DMS114 treated with DMSO at 0.1 percent for 48 hours (cell line): Measurements from ENCODE around the gene PTGR1.
"Not testable (repeated sequence)": the region's sequence is repeated elsewhere in the genome, so short reads cannot be mapped to it uniquely, and the experiment has no call there.

Source experiments
- DNase-seq: peaks from one replicate; lab custom pipeline; 2025; ENCODE audit not compliant: unreplicated experiment; lab: John Stamatoyannopoulos, UW

PTGR1 gene

GRCh38 chr9:111599092-111599954 lies at the start of gene PTGR1:
TSS of gene PTGR1 (minus strand) at chr9:111599647. CDS start at chr9:111597422, 2,225 bp downstream.
- peak; percentile 42 for DNase-seq

DNA sequence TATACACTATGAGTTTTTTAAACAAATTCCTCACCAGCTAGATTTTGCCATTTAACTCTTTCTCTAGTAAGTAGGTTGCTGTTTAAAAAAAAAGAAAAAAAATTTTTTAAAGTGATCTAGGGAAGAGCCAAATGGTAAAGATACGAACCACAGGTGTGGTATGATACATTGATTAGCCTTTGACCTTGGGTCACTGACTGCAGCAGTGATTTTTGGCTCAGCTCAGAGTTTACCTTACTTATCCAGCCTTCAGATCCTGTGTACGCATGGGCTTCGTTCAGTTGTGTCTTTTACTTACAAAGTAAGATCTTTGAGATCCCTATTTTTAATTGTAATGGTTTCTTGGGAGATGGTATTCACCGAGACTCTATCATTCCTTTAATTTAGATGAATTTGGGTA lies 49.6 kb upstream of the PTGR1 start:
- no peak for DNase-seq

DNA sequence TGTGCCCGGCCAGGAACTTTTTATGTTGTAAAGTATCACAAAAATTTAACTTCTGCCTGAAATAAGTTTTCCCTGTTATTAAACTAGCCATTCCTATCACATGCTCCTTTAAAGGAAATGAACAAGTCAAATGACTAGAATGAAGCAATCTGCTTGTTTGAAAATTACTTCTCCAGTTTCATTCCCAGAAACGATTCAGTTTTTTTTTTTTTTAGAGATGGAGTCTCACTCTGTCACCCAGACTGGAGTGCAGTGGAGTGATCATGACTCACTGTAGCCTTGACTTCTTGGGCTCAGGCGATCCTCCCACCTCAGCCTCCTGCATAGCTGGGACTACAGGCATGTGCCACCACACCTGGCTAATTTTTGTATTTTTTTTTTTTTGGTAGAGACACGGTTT lies 48.6 kb upstream of the PTGR1 start:
- no peak for DNase-seq

DNA sequence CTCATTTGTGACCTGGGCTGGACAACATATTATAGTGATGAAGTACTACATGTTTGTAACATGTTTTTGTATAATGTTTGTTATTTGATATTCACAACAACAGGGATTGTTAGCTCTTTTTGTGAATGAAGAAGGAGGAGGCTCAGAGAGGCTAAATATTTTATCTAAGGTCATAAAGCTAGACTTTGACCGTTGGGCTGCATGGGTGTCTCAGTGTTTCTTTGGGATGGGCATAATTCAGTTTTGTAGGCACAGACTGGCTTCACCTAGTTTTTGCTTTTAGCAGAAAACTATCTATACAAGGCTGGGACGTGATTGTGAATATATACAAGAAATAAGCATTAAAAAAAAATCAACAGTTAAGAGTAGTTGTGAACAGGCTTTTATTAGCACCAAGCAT lies 47.0 kb upstream of the PTGR1 start:
- no peak for DNase-seq

- no peak for DNase-seq
These were observed 46.4 kb upstream of the PTGR1 start for GRCh38 chr9:111645806-111646205.

DNA sequence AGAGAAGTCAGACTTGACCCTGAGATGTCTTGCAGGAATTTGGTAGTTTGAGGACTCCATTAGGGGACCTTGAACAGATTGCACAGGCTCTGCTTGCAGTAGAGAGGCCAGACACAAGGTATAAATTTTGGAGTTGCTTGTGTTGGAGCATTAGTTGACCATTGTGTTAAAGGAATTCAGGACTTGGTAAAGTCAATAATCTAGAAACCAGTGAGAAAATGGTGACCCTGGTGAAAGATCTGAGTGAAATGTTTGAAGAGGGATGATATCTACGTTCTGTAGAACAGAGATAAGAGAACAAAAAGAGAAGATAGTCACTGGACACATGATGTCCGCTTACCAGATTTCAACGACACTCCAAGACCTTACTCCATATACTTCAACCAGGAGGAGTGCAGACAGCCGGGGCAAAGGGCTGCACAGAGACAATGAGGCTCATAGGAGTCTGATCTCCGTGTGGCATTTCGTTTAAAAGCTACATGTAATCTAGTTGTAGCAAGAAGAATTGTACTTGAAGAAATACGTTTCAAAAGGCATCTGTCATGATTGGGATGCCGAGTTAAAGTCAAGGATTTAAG lies 44.8 kb upstream of the PTGR1 start:
- DNase-seq: no peak

GRCh38 chr9:111637421-111637950 lies 38.0 kb upstream of the PTGR1 start:
- no peak for DNase-seq

DNA sequence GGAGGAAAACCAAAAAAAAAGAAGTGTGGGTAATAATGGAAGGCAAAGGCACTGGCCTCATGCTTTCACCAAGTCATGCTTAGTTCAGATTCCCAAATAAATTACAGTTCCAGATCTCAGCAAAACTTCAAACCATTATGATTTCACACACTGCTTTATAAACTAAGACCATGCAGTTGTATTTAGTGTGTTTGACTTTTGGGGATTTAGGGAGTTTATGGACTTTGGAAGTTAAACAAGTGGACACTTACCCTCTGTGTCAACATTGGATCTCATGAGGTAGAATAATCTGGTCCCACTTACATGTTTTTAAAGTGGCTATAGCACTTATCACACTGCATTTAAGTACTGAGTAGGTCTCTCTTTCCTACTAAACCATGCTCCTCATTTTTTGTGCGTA lies 35.4 kb upstream of the PTGR1 start:
- no peak for DNase-seq

DNA sequence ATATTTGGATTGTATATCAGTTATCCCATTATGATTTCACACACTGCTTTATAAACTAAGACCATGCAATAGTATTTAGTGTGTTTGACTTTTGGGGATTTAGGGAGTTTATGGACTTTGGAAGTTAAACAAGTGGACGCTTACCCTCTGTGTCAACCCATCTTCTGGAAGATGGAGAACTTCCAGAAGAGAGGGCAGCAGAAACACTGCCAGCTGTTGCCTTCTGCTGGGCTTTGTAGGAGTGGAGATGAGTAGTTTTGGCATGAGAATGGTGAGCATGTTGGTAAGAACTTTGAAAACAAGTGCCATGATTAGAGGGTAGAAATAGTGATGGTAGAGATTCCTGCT lies 33.9 kb upstream of the PTGR1 start:
- DNase-seq: no peak

- no peak for DNase-seq
These were observed 33.4 kb upstream of the PTGR1 start for GRCh38 chr9:111632695-111633388.

- DNase-seq: no peak
These were observed 32.6 kb upstream of the PTGR1 start for GRCh38 chr9:111632060-111632459.

GRCh38 chr9:111631214-111631971 lies 31.9 kb upstream of the PTGR1 start, which contains the start of gene DNAJC25:
TSS of gene DNAJC25 (plus strand) at chr9:111631334. CDS start at chr9:111631408, 74 bp downstream.
- DNase-seq: peak; percentile 90

GRCh38 chr9:111630964-111631213 lies 31.4 kb upstream of the PTGR1 start:
- DNase-seq: no peak

DNA sequence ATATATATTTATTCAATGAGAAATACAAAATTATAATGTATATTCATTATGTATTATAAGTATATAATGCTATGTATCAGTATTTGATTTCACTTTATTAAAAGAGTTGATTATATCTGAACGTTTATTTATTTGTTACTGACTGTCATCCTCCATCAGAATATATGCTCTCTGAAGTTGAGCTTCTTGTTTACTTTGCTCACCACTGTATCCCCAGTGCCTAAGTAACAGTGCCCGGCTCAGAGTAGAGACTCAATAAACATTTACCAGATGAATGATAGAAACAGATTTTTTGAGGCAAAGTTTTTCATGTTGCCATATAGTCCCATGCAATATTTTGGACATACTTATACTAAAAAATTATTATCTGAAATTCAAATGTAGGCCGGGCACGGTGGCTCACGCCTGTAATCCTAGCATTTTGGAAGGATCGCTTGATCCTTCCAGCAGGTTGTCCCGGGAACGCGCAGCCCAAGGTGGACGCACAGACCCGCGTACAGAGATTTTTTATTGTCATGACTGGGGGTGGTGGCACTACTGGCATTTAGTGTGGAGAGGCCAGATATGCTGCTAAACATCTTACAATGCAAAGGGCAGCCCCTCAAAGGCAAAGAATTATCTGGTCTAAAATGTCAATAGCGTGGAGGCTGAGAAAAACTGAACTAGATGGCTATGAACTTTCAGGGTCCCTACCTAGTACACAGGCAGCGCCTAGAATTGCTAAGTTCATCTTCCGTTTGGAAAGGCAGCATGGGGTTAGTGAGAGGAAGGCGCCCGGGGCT lies 30.9 kb upstream of the PTGR1 start:
- no peak for DNase-seq

- DNase-seq: no peak
These were observed 29.0 kb upstream of the PTGR1 start for GRCh38 chr9:111628411-111628810.

DNA sequence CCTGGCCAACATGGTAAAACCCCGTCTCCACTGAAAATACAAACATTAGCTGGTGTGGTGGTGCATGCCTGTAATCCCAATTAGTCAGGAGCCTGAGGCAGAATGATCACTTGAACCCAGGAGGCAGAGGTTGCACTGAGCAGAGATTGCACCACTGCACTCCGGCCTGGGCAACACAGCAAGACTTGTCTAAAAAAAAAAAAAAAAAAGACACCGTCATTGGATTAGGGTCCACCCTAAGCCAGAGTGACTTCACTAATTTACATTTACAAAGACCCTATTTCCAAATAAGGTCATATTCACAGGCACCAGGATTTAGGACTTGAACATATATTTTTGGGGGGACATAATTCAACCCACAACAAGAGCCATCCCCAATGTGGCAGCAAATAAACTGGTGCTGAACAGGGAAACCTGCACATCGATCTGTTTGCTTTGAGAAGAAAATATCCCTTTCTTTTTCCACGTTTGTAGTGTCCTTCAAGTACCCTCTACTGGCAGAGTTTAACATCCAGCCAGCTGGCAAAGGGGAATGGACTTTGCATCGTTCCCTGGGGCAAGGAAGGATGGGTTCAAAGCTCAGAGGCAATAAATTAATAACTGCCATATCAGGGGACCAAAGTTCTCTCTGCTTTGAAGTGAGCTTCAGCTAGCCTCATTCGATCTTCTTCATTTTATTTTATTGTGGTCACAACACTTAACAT lies 28.0 kb upstream of the PTGR1 start:
- DNase-seq: no peak

DNA sequence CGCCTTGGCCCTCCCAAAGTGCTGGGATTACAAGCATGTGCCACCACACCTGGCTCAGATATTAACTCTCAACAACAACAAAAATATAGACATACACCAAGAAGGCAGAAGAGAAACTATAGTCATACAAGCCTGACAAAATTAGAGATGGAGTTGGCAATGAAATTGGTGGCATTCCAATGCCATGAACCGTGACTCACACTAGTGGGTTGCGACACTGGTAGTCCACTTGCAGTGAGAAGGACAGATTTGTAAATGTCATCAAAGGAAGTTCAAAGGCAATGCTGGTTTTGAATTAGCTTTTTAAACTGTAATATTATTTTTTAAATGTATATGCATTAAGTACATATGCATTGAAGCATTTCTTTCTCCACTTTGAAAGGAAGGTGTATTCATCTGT lies 23.2 kb upstream of the PTGR1 start:
- DNase-seq: no peak

DNA sequence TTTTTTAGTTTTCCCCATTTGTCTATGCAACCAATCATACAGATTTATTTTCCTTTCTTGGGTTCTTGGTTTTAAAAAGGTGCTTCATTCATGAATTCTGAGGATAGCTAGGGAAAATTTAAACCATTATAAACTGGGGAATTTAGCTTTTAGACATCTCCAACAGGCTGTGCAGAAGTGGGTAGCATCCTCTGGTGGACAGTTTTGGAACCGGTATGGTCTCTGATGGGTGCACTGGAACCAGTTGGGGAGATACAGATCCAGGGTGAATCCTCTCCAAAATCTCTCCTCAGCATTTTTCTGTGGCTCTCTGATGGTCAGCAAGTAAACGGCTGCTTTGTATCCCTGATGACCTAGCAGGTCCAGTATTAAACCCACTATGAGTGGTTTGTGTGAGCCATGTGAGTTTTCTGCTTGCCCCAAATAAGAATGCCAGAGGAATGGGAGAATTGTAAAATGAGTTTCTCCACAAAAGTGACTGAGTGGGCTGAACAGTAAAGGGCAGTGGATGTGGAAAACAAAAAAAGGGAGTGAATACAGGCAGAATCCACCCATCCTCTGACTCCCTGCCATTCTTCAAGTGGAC lies 22.5 kb upstream of the PTGR1 start:
- DNase-seq: no peak

- not testable (repeated sequence) for DNase-seq
These were observed 17.9 kb upstream of the PTGR1 start for GRCh38 chr9:111617349-111617748.

- no peak for DNase-seq
These were observed 16.5 kb upstream of the PTGR1 start for GRCh38 chr9:111615928-111616327.
